ENCODE measurements around the gene PSMD13.

The PSMD13 gene

GRCh38 chr11:200224-201003, 36.4 kb upstream of the PSMD13 start:
- Mint-ChIP-seq H3K9me3 (no peaks in the 10 kb centered on the region), H3K27ac (no peak overlapping the region), H3K4me1 (peaks cover 37% of the 10 kb centered on the region), H3K36me3 (peaks cover 44% of the 10 kb centered on the region), H3K4me3 (no peak overlapping the region)
- ATAC-seq = no peak
- no peak for DNase-seq (ENCODE audit: low spot score in 2 of 2)

- H3K36me3 Mint-ChIP-seq = peaks cover 57% of the 10 kb centered on the region
- peak overlapping the region; percentile 6 for H3K4me3 Mint-ChIP-seq
- ATAC-seq (no peak), DNase-seq (ENCODE audit: low spot score in 2 of 2) (no peak)
- no peaks in the 10 kb centered on the region for H3K9me3 Mint-ChIP-seq
- H3K27ac Mint-ChIP-seq = peak overlapping the region; percentile 75
- peaks cover 47% of the 10 kb centered on the region for H3K4me1 Mint-ChIP-seq
These were observed 34.8 kb upstream of the PSMD13 start for GRCh38 chr11:201966-202365.

- H3K4me3 Mint-ChIP-seq = peak overlapping the region; percentile 6
- peak overlapping the region; percentile 75 for H3K27ac Mint-ChIP-seq
- ATAC-seq = no peak
- no peaks in the 10 kb centered on the region for H3K9me3 Mint-ChIP-seq
- no peak for DNase-seq (ENCODE audit: low spot score in 2 of 2)
- peaks cover 49% of the 10 kb centered on the region for H3K4me1 Mint-ChIP-seq
- H3K36me3 Mint-ChIP-seq = peaks cover 63% of the 10 kb centered on the region
These were observed 34.3 kb upstream of the PSMD13 start for GRCh38 chr11:202490-202889.

GRCh38 chr11:203056-203944, 33.5 kb upstream of the PSMD13 start:
- H3K27ac Mint-ChIP-seq = peak overlapping the region; percentile 75
- ATAC-seq (no peak), DNase-seq (ENCODE audit: low spot score in 2 of 2) (no peak)
- H3K4me1 Mint-ChIP-seq = peaks cover 52% of the 10 kb centered on the region
- no peaks in the 10 kb centered on the region for H3K9me3 Mint-ChIP-seq
- peaks cover 71% of the 10 kb centered on the region for H3K36me3 Mint-ChIP-seq
- peak overlapping the region; percentile 5 for H3K4me3 Mint-ChIP-seq

GRCh38 chr11:203945-204586, 32.7 kb upstream of the PSMD13 start:
- H3K4me1 Mint-ChIP-seq = peaks cover 46% of the 10 kb centered on the region
- no peak for DNase-seq (ENCODE audit: low spot score in 2 of 2)
- ATAC-seq = no peak
- peak overlapping the region; percentile 75 for H3K27ac Mint-ChIP-seq
- H3K9me3 Mint-ChIP-seq = no peaks in the 10 kb centered on the region
- H3K4me3 Mint-ChIP-seq = peak overlapping the region; percentile 5
- H3K36me3 Mint-ChIP-seq = peaks cover 72% of the 10 kb centered on the region

- ATAC-seq (no peak), DNase-seq (ENCODE audit: low spot score in 2 of 2) (no peak)
- Mint-ChIP-seq H3K9me3 (no peaks in the 10 kb centered on the region), H3K36me3 (peaks cover 74% of the 10 kb centered on the region), H3K27ac (no peak overlapping the region), H3K4me3 (no peak overlapping the region), H3K4me1 (peaks cover 51% of the 10 kb centered on the region)
These were observed 32.1 kb upstream of the PSMD13 start for GRCh38 chr11:204587-205109.

- peaks cover 59% of the 10 kb centered on the region for H3K4me1 Mint-ChIP-seq
- peak overlapping the region; percentile 99 for H3K4me3 Mint-ChIP-seq
- ATAC-seq (no peak), DNase-seq (ENCODE audit: low spot score in 2 of 2) (no peak)
- no peaks in the 10 kb centered on the region for H3K9me3 Mint-ChIP-seq
- no peak overlapping the region for H3K27ac Mint-ChIP-seq
- H3K36me3 Mint-ChIP-seq = peaks cover 77% of the 10 kb centered on the region
These were observed 31.4 kb upstream of the PSMD13 start for GRCh38 chr11:205221-206001.

GRCh38 chr11:206002-206384, 30.8 kb upstream of the PSMD13 start:
- Mint-ChIP-seq H3K36me3 (peaks cover 77% of the 10 kb centered on the region), H3K4me3 (peak overlapping the region; percentile 99), H3K4me1 (peaks cover 65% of the 10 kb centered on the region), H3K27ac (peak overlapping the region; percentile 99), H3K9me3 (no peaks in the 10 kb centered on the region)
- ATAC-seq (no peak), DNase-seq (ENCODE audit: low spot score in 2 of 2) (no peak)

GRCh38 chr11:206526-207207, 30.1 kb upstream of the PSMD13 start:
- Mint-ChIP-seq H3K9me3 (no peaks in the 10 kb centered on the region), H3K4me3 (peak overlapping the region; percentile 99), H3K4me1 (peaks cover 65% of the 10 kb centered on the region), H3K27ac (peak overlapping the region; percentile 99), H3K36me3 (peaks cover 77% of the 10 kb centered on the region)
- DNase-seq (ENCODE audit: low spot score in 2 of 2) = no peak
- no peak for ATAC-seq

GRCh38 chr11:207208-207862, 29.4 kb upstream of the PSMD13 start, which contains the start of the genes BET1L and RIC8A:
Gene BET1L (minus strand): TSS chr11:207399. CDS start chr11:207321, 78 bp downstream.
Gene RIC8A (plus strand): TSS chr11:207708. CDS start chr11:208855, 1,147 bp downstream.
- Mint-ChIP-seq H3K27ac (peak within 1 kb of the TSS; percentile 99), H3K36me3 (peaks cover 77% of the 10 kb centered on the region), H3K9me3 (no peaks in the 10 kb centered on the region), H3K4me1 (peaks cover 59% of the 10 kb centered on the region), H3K4me3 (peak within 1 kb of the TSS; percentile 99)
- ATAC-seq = peak; percentile 94
- DNase-seq (ENCODE audit: low spot score in 2 of 2) = peak; percentile 96 to 99

GRCh38 chr11:207863-208180, 29.0 kb upstream of the PSMD13 start:
- Mint-ChIP-seq H3K9me3 (no peaks in the 10 kb centered on the region), H3K4me3 (peak overlapping the region; percentile 99), H3K36me3 (peaks cover 79% of the 10 kb centered on the region), H3K4me1 (peaks cover 54% of the 10 kb centered on the region), H3K27ac (peak overlapping the region; percentile 99)
- DNase-seq (ENCODE audit: low spot score in 2 of 2) (no peak), ATAC-seq (peak; percentile 14)

- Mint-ChIP-seq H3K9me3 (no peaks in the 10 kb centered on the region), H3K4me1 (peaks cover 53% of the 10 kb centered on the region), H3K27ac (peak overlapping the region; percentile 99), H3K4me3 (peak overlapping the region; percentile 99), H3K36me3 (peaks cover 84% of the 10 kb centered on the region)
- DNase-seq (ENCODE audit: low spot score in 2 of 2) (peak; percentile 71 to 87), ATAC-seq (peak; percentile 75)
These were observed 28.4 kb upstream of the PSMD13 start for GRCh38 chr11:208181-208916.

- DNase-seq (ENCODE audit: low spot score in 2 of 2) = no peak
- Mint-ChIP-seq H3K36me3 (peaks cover 86% of the 10 kb centered on the region), H3K27ac (peak overlapping the region; percentile 99), H3K4me3 (peak overlapping the region; percentile 99), H3K4me1 (peaks cover 49% of the 10 kb centered on the region), H3K9me3 (no peaks in the 10 kb centered on the region)
- ATAC-seq = peak; percentile 1
These were observed 27.9 kb upstream of the PSMD13 start for GRCh38 chr11:208917-209260.
